Breast epithelium (tissue), 4 donors: ENCODE measurements around the gene CEP43. TPM values are rescaled to one million over a fixed set of nuclear protein-coding genes. Genes with fewer than 3 reads are reported as not detected.
A peak's percentile ranks its signal among the peaks of the same experiment; 100 is the strongest.
"Not testable (repeated sequence)": the region's sequence is repeated elsewhere in the genome, so short reads cannot be mapped to it uniquely, and the experiment has no call there.

Source experiments
- DNase-seq, 2 donors: peaks; one replicate each; pipeline ENCODE4 v3.0.0-alpha.2; 2019; ENCODE audit warnings: low spot score in 2 of 2
- H3K27ac ChIP-seq, 2 donors: fragments of 200-600 bp; sonication (generic) in 1 of 2; one replicate each; pipeline ENCODE4 v1.5.1; 2016 to 2019; ENCODE audit warnings: mild to moderate bottlenecking in 1 of 2
- H3K27me3 ChIP-seq, 2 donors: fragments of 200-600 bp; sonication (generic) in 1 of 2; one replicate each; pipeline versions ENCODE4 v1.5.1 to v1.6.0; 2017 to 2019; ENCODE audit warnings: control low read depth in 1 of 2, mild to moderate bottlenecking in 1 of 2
- H3K36me3 ChIP-seq: fragments of 200-600 bp; one replicate; pipeline ENCODE4 v1.5.1; 2019
- H3K4me1 ChIP-seq, 2 donors: fragments of 200-600 bp; sonication (generic); one replicate each; pipeline ENCODE4 v1.5.1; 2016 to 2019; ENCODE audit warnings: control low read depth in 1 of 2
- H3K4me3 ChIP-seq, 3 donors: fragments of 200-600 bp; sonication (generic); 1 replicate in 2 of 3; 2 replicates in 1 of 3; pipeline ENCODE4 v1.5.1; 2016 to 2019; ENCODE audit warnings: mild to moderate bottlenecking in 3 of 3, moderate library complexity in 2 of 3
- H3K9me3 ChIP-seq, 2 donors: fragments of 200-600 bp; sonication (generic) in 1 of 2; one replicate each; pipeline ENCODE4 v1.5.1; 2016 to 2019; ENCODE audit warnings: control low read depth in 1 of 2
- CTCF ChIP-seq, 3 donors: fragments of 450-650 bp; IDR thresholded peaks; one replicate each; pipeline ENCODE4 v1.5.1; 2016 to 2017; ENCODE audit warnings: antibody characterized with exemption in 3 of 3, mild to moderate bottlenecking in 3 of 3, moderate library complexity in 3 of 3
- POLR2A ChIP-seq: fragments of 450-650 bp; IDR thresholded peaks from one replicate; pipeline ENCODE4 v1.6.1; 2016; ENCODE audit warnings: antibody characterized with exemption, mild to moderate bottlenecking, moderate library complexity
- POLR2AphosphoS5 ChIP-seq, 3 donors: sonication (generic); formaldehyde crosslinking; IDR thresholded peaks; one replicate each; pipeline ENCODE4 v1.6.1; 2017; ENCODE audit warnings: antibody characterized with exemption in 3 of 3
- intact Hi-C: fragments of 100-400 bp; cut with DNase I; formaldehyde crosslinking; loops from one replicate; pipeline ENCODE4 v1.15.1; 2023; ENCODE audit warnings: low total_unique reads
- total RNA-seq, 3 donors: library from RNA; depleted of rRNA; stranded (reverse); fragments of >200 nt; gene quantifications; one replicate each; pipeline ENCODE4 v1.1.0, GENCODE V29; 2016

Gene CEP43
- 10 to 100 TPM; 11.2 to 32.6 (median 22.6) TPM for total RNA-seq

- H3K36me3 ChIP-seq, result no peaks in the 10 kb centered on the region
- peak within 1 kb of the TSS; percentile 80 to 83 for H3K27ac ChIP-seq
- intact Hi-C loops, result no loop called here
- no peaks in the 10 kb centered on the region for H3K9me3 ChIP-seq
- peaks cover 0 to 6% of the 10 kb centered on the region in 2 donors for H3K4me1 ChIP-seq
- peak; percentile 85 to 88 for DNase-seq
- peak within 1 kb of the TSS; percentile 84 to 99 (median 86) for H3K4me3 ChIP-seq
- H3K27me3 ChIP-seq, result no peaks in the 10 kb centered on the region
- TF ChIP-seq POLR2A, result no peak
- peak in 1 of 3 donors; percentile 10 for TF ChIP-seq CTCF (IDR thresholded peaks at IDR 0.05)
- TF ChIP-seq POLR2AphosphoS5 (IDR thresholded peaks at IDR 0.05), result peak in 2 of 3 donors; percentile 52 to 64
Measured at GRCh38 chr6:166999145-166999883, at the start of gene CEP43. TSS of gene CEP43 (plus strand) at chr6:166999397. CDS start at chr6:166999413, 16 bp downstream.

GRCh38 chr6:166949528-166950442, 49.4 kb upstream of the CEP43 start:
- Histone ChIP-seq H3K4me1 (no peaks in the 10 kb centered on the region), H3K36me3 (no peaks in the 10 kb centered on the region), H3K9me3 (no peaks in the 10 kb centered on the region), H3K27me3 (no peaks in the 10 kb centered on the region), H3K27ac (peak overlapping the region; percentile 36 to 68), H3K4me3 (peak overlapping the region in 1 of 3 donors; percentile 33)
- no peak for DNase-seq
- intact Hi-C loops, result no loop called here
- no peak for TF ChIP-seq POLR2AphosphoS5 (IDR thresholded peaks at IDR 0.05)
- TF ChIP-seq POLR2A, result no peak
- no peak for TF ChIP-seq CTCF (IDR thresholded peaks at IDR 0.05)

GRCh38 chr6:166950443-166950821, 48.8 kb upstream of the CEP43 start:
- peaks cover 0 to 1% of the 10 kb centered on the region in 2 donors for H3K4me1 ChIP-seq
- no peaks in the 10 kb centered on the region for H3K9me3 ChIP-seq
- peak overlapping the region; percentile 36 to 68 for H3K27ac ChIP-seq
- TF ChIP-seq POLR2AphosphoS5 (IDR thresholded peaks at IDR 0.05), result no peak
- H3K4me3 ChIP-seq, result peak overlapping the region in 1 of 3 donors; percentile 33
- no peak for DNase-seq
- intact Hi-C loops, result no loop called here
- H3K36me3 ChIP-seq, result no peaks in the 10 kb centered on the region
- no peaks in the 10 kb centered on the region for H3K27me3 ChIP-seq

- H3K27me3 ChIP-seq, H3K9me3 ChIP-seq, H3K36me3 ChIP-seq, intact Hi-C loops, H3K4me1 ChIP-seq: not testable (repeated sequence)
- H3K4me3 ChIP-seq, result peak overlapping the region in 1 of 3 donors; percentile 44
- DNase-seq, result peak; percentile 50 to 80
- TF ChIP-seq CTCF (IDR thresholded peaks at IDR 0.05), result peak; percentile 13 to 64 (median 62)
- H3K27ac ChIP-seq, result peak overlapping the region; percentile 36 to 74
Measured at GRCh38 chr6:166950892-166951669, 48.1 kb upstream of the CEP43 start.

GRCh38 chr6:166951670-166952060, 47.5 kb upstream of the CEP43 start:
- H3K27me3 ChIP-seq, result no peaks in the 10 kb centered on the region
- H3K4me1 ChIP-seq, result peaks cover 0 to 6% of the 10 kb centered on the region in 2 donors
- no peaks in the 10 kb centered on the region for H3K9me3 ChIP-seq
- H3K27ac ChIP-seq, result peak overlapping the region in 1 of 2 donors; percentile 8
- intact Hi-C loops, result no loop called here
- no peaks in the 10 kb centered on the region for H3K36me3 ChIP-seq
- H3K4me3 ChIP-seq, result no peak overlapping the region
- DNase-seq, result no peak
- TF ChIP-seq POLR2A (no peak), POLR2AphosphoS5 (IDR thresholded peaks at IDR 0.05) (no peak), CTCF (IDR thresholded peaks at IDR 0.05) (no peak)
